GM23338 (cell line): ENCODE results near the gene NCOA6. TPM values are rescaled to one million over a fixed set of nuclear protein-coding genes. Genes with fewer than 3 reads are reported as not detected.

Experiments
- ATAC-seq: fragments of 200-7000 bp; cut with Tn5 transposase; 3 replicates; pipeline ENCODE4 v1.9.1; 2020
- DNase-seq: peaks from one replicate; pipeline ENCODE4 v3.0.0-alpha.2; 2015; ENCODE audit warnings: low spot score
- H2AFZ ChIP-seq: fragments of 200-600 bp; sonication (generic); 2 replicates; pipeline ENCODE4 v1.8.0; 2016; ENCODE audit warnings: antibody characterized with exemption, mild to moderate bottlenecking, moderate library complexity
- H3F3A ChIP-seq: fragments of 200-600 bp; sonication (generic); replicated peaks from 2 replicates; pipeline ENCODE4 v1.8.0; 2017; ENCODE audit warnings: antibody characterized with exemption, mixed run types, low read depth
- H3K27ac ChIP-seq: fragments of 200-600 bp; sonication (generic); 2 replicates; pipeline ENCODE4 v1.6.1; 2016; ENCODE audit warnings: low read depth
- H3K27me3 ChIP-seq: fragments of 200-600 bp; sonication (generic); 2 replicates; pipeline ENCODE4 v1.8.0; 2016; ENCODE audit warnings: mild to moderate bottlenecking, mixed run types, moderate library complexity; ENCODE audit not compliant: insufficient read depth
- H3K36me3 ChIP-seq: fragments of 200-600 bp; sonication (generic); 2 replicates; pipeline ENCODE4 v1.8.0; 2016; ENCODE audit warnings: mild to moderate bottlenecking; ENCODE audit not compliant: insufficient read depth
- H3K4me1 ChIP-seq: fragments of 200-600 bp; sonication (generic); 2 replicates; pipeline ENCODE4 v1.8.0; 2016; ENCODE audit warnings: mild to moderate bottlenecking, moderate library complexity; ENCODE audit not compliant: insufficient read depth
- H3K4me2 ChIP-seq: fragments of 200-600 bp; sonication (generic); 2 replicates; pipeline ENCODE4 v1.7.1; 2017; ENCODE audit warnings: mixed run types
- H3K4me3 ChIP-seq: fragments of 200-600 bp; sonication (generic); 2 replicates; pipeline ENCODE4 v1.6.1; 2016; ENCODE audit warnings: mixed run types
- H3K79me2 ChIP-seq: fragments of 200-600 bp; sonication (generic); replicated peaks from 2 replicates; pipeline ENCODE4 v1.8.0; 2017; ENCODE audit warnings: mild to moderate bottlenecking; ENCODE audit not compliant: insufficient read depth
- H3K9me2 ChIP-seq: fragments of 200-600 bp; sonication (generic); 2 replicates; pipeline ENCODE4 v1.8.0; 2017; ENCODE audit not compliant: insufficient read depth
- H4K20me1 ChIP-seq: fragments of 200-600 bp; sonication (generic); replicated peaks from 2 replicates; pipeline ENCODE4 v1.8.0; 2017; ENCODE audit warnings: mild to moderate bottlenecking; ENCODE audit not compliant: insufficient read depth
- H3K27ac Mint-ChIP-seq: 2 replicates; pipeline ENCODE4 v1.8.0; 2020; ENCODE audit warnings: inconsistent platforms, mild to moderate bottlenecking, moderate library complexity, mixed read lengths
- H3K27me3 Mint-ChIP-seq: 3 replicates; pipeline ENCODE4 v1.8.0; 2022; ENCODE audit warnings: low read depth, mild to moderate bottlenecking, moderate library complexity, mixed read lengths, inconsistent platforms; ENCODE audit not compliant: insufficient read depth, poor library complexity
- H3K36me3 Mint-ChIP-seq: 3 replicates; pipeline ENCODE4 v1.8.0; 2021; ENCODE audit warnings: low read depth, mild to moderate bottlenecking, inconsistent platforms, moderate library complexity, mixed read lengths
- H3K4me1 Mint-ChIP-seq: 3 replicates; pipeline ENCODE4 v1.8.0; 2020; ENCODE audit warnings: mild to moderate bottlenecking, inconsistent platforms, mixed read lengths
- H3K4me3 Mint-ChIP-seq: 3 replicates; pipeline ENCODE4 v1.8.0; 2021; ENCODE audit warnings: moderate library complexity, mild to moderate bottlenecking, inconsistent platforms, mixed read lengths
- H3K9me3 Mint-ChIP-seq: 3 replicates; pipeline ENCODE4 v1.8.0; 2020; ENCODE audit warnings: moderate library complexity, mild to moderate bottlenecking, inconsistent platforms, mixed read lengths
- CREB1 ChIP-seq: fragments of 250-450 bp; sonication (Bioruptor Pico); IDR thresholded peaks from 2 replicates; pipeline ENCODE4 v1.5.0; 2020; ENCODE audit warnings: low read depth, mild to moderate bottlenecking, moderate library complexity
- POLR2AphosphoS5 ChIP-seq: IDR thresholded peaks from 2 replicates; pipeline ENCODE4 v1.6.1; 2016; ENCODE audit warnings: antibody characterized with exemption, low read depth
- REST ChIP-seq: IDR thresholded peaks from one replicate; pipeline ENCODE4 v1.6.1; 2018; ENCODE audit warnings: antibody characterized with exemption; ENCODE audit not compliant: unreplicated experiment
- ZNF462 ChIP-seq: fragments of 250-450 bp; sonication (Bioruptor Pico); IDR thresholded peaks from 2 replicates; pipeline ENCODE4 v1.5.0; 2020; ENCODE audit warnings: mild to moderate bottlenecking, moderate library complexity
- polyA plus RNA-seq: library from polyadenylated mRNA; unstranded; fragments of >200 nt; fragmentation: Nextera tagmentation; extraction: Ambion mirVana; gene quantifications from 2 replicates; pipeline ENCODE4 v1.2.1, GENCODE V29; 2016
- total RNA-seq: library from RNA; depleted of rRNA; stranded (reverse); fragments of >200 nt; shearing (Covaris generic); gene quantifications from 2 replicates; pipeline ENCODE4 v1.2.3, GENCODE V29; 2014

The NCOA6 gene
- total and polyA plus RNA-seq, 2 experiments from 2014 or later = 10.6 to 17.4 TPM

- TF ChIP-seq CREB1 = no peak
- TF ChIP-seq POLR2AphosphoS5 = no peak
- no peak for TF ChIP-seq REST
These were observed 92.9 kb downstream of the NCOA6 start (continued) for GRCh38 chr20:34732523-34732922.

- H3K4me1 ChIP-seq = no peaks in the 10 kb centered on the region
- no peak overlapping the region for H2AFZ ChIP-seq
- no peaks in the 10 kb centered on the region for H3K9me3 Mint-ChIP-seq
- H3F3A ChIP-seq = no peaks in the 10 kb centered on the region
- ATAC-seq = no peak
- no peaks in the 10 kb centered on the region for H3K9me2 ChIP-seq
- H3K27me3 ChIP-seq = no peaks in the 10 kb centered on the region
- H3K27ac Mint-ChIP-seq = no peak overlapping the region
- H3K4me1 Mint-ChIP-seq = no peaks in the 10 kb centered on the region
- no peak overlapping the region for H3K27ac ChIP-seq
- no peaks in the 10 kb centered on the region for H4K20me1 ChIP-seq
- H3K79me2 ChIP-seq = no peaks in the 10 kb centered on the region
- no peak overlapping the region for H3K4me3 ChIP-seq
- no peak overlapping the region for H3K4me3 Mint-ChIP-seq
- H3K27me3 Mint-ChIP-seq = peaks cover 2% of the 10 kb centered on the region
- no peak for DNase-seq
- H3K36me3 ChIP-seq = no peaks in the 10 kb centered on the region
- no peaks in the 10 kb centered on the region for H3K36me3 Mint-ChIP-seq
- H3K4me2 ChIP-seq = no peak overlapping the region
- TF ChIP-seq ZNF462 (CRISPR knock-in tag) = no peak
These were observed 96.0 kb downstream of the NCOA6 start for GRCh38 chr20:34729416-34729815.
